Superior temporal gyrus (tissue), 1 donor: ENCODE results near the gene NFKBIB.

Source experiments
- DNase-seq: peaks from one replicate; pipeline ENCODE4 v3.0.0-alpha.2; 2016; ENCODE audit errors: extremely low spot score

The NFKBIB gene

GRCh38 chr19:38904581-38905539, 5.1 kb downstream of the NFKBIB start:
- no peak for DNase-seq

- DNase-seq = no peak
These were observed 5.9 kb downstream of the NFKBIB start for GRCh38 chr19:38905620-38906019.

GRCh38 chr19:38907227-38907626, 7.5 kb downstream of the NFKBIB start:
- DNase-seq = no peak

- DNase-seq = no peak
These were observed 7.9 kb downstream of the NFKBIB start for GRCh38 chr19:38907670-38908069.

GRCh38 chr19:38908911-38909310, 9.1 kb downstream of the NFKBIB start:
- DNase-seq = no peak

GRCh38 chr19:38910488-38910887, 10.7 kb downstream of the NFKBIB start:
- no peak for DNase-seq

- DNase-seq = no peak
These were observed 11.7 kb downstream of the NFKBIB start for GRCh38 chr19:38911388-38912001.

- no peak for DNase-seq
These were observed 13.1 kb downstream of the NFKBIB start for GRCh38 chr19:38912600-38913514.

GRCh38 chr19:38913958-38914357, 14.2 kb downstream of the NFKBIB start:
- DNase-seq = no peak

- no peak for DNase-seq
These were observed 15.9 kb downstream of the NFKBIB start for GRCh38 chr19:38915329-38916321.

- DNase-seq = no peak
These were observed 17.7 kb downstream of the NFKBIB start for GRCh38 chr19:38917516-38917915.

- no peak for DNase-seq
These were observed 18.2 kb downstream of the NFKBIB start for GRCh38 chr19:38917921-38918491.

GRCh38 chr19:38918526-38918925, 18.8 kb downstream of the NFKBIB start:
- no peak for DNase-seq

- DNase-seq = no peak
These were observed 20.2 kb downstream of the NFKBIB start for GRCh38 chr19:38919837-38920601.

GRCh38 chr19:38920602-38921419, 21.0 kb downstream of the NFKBIB start:
- DNase-seq = no peak

GRCh38 chr19:38921420-38922274, 21.9 kb downstream of the NFKBIB start:
- no peak for DNase-seq

GRCh38 chr19:38922482-38922881, 22.7 kb downstream of the NFKBIB start:
- DNase-seq = no peak

- DNase-seq = no peak
These were observed 24.6 kb downstream of the NFKBIB start for GRCh38 chr19:38924388-38924787.
